Esophagus muscularis mucosa (tissue), 4 donors: ENCODE measurements around the gene ZFC3H1. TPM values are rescaled to one million over a fixed set of nuclear protein-coding genes. Genes with fewer than 3 reads are reported as not detected.

ENCODE experiments used
- DNase-seq: peaks from one replicate; pipeline ENCODE4 v3.0.0-alpha.2; 2017; ENCODE audit errors: extremely low spot score
- H3K27ac ChIP-seq, 4 donors: fragments of 200-600 bp; sonication (generic); replicated peaks in 1 of 4; 1 replicate in 3 of 4; 2 replicates in 1 of 4; pipeline ENCODE4 v1.5.1; 2016 to 2019; ENCODE audit warnings: mild to moderate bottlenecking in 1 of 4
- H3K27me3 ChIP-seq, 4 donors: fragments of 200-600 bp; sonication (generic); one replicate each; pipeline versions ENCODE4 v1.5.1 to v1.6.0; 2016 to 2019
- H3K36me3 ChIP-seq, 4 donors: fragments of 200-600 bp; sonication (generic); one replicate each; pipeline ENCODE4 v1.5.1; 2016 to 2019
- H3K4me1 ChIP-seq, 4 donors: fragments of 200-600 bp; sonication (generic); one replicate each; pipeline ENCODE4 v1.5.1; 2016 to 2019
- H3K4me3 ChIP-seq, 4 donors: fragments of 200-600 bp; sonication (generic); 1 replicate in 2 of 4; 2 replicates in 2 of 4; pipeline ENCODE4 v1.5.1; 2016 to 2019; ENCODE audit warnings: mild to moderate bottlenecking in 4 of 4, moderate library complexity in 1 of 4
- H3K9me3 ChIP-seq, 4 donors: fragments of 200-600 bp; sonication (generic); 1 replicate in 3 of 4; 2 replicates in 1 of 4; pipeline ENCODE4 v1.5.1; 2016 to 2019
- CTCF ChIP-seq, 3 experiments: fragments of 200-600 bp in 2 of 3; fragments of 450-650 bp in 1 of 3; sonication (generic) in 2 of 3; IDR thresholded peaks; one replicate each; pipeline ENCODE4 v1.5.1; 2017 to 2019; ENCODE audit warnings: antibody characterized with exemption in 3 of 3, mild to moderate bottlenecking in 2 of 3, moderate library complexity in 1 of 3
- EP300 ChIP-seq: sonication (generic); formaldehyde crosslinking; IDR thresholded peaks from one replicate; pipeline ENCODE4 v1.6.1; 2017; ENCODE audit warnings: antibody characterized with exemption
- POLR2A ChIP-seq: fragments of 450-650 bp; IDR thresholded peaks from one replicate; pipeline ENCODE4 v1.6.1; 2017; ENCODE audit warnings: antibody characterized with exemption, moderate library complexity, mild to moderate bottlenecking, low read depth
- POLR2AphosphoS5 ChIP-seq, 2 donors: sonication (generic); formaldehyde crosslinking; IDR thresholded peaks; one replicate each; pipeline ENCODE4 v1.6.1; 2017; ENCODE audit warnings: antibody characterized with exemption in 2 of 2
- WGBS: methylation state at CpG from one replicate; pipeline ENCODE4 v1.1.5; 2018; 5-methylcytosine and 5-hydroxymethylcytosine counted together
- intact Hi-C: fragments of 100-400 bp; cut with DNase I; formaldehyde crosslinking; loops from one replicate; pipeline ENCODE4 v1.15.1; 2023
- total RNA-seq, 4 donors: library from RNA; depleted of rRNA; stranded (reverse); fragments of >200 nt; gene quantifications; one replicate each; pipeline versions ENCODE4 v1.1.0 to v1.2.1, GENCODE V29; 2016

The ZFC3H1 gene
- total RNA-seq, 4 donors from 2014 or later = 19.4 to 44.0 (median 25.9) TPM

- no peaks in the 10 kb centered on the region for H3K4me1 ChIP-seq
- no peaks in the 10 kb centered on the region for H3K9me3 ChIP-seq
- 69% methylated on average over 4 of the region's 4 CpGs for WGBS
- no peak overlapping the region for H3K4me3 ChIP-seq
- DNase-seq = no peak
- intact Hi-C loops = no loop called here
- TF ChIP-seq POLR2AphosphoS5 (IDR thresholded peaks at IDR 0.05) = no peak
- TF ChIP-seq POLR2A = no peak
- TF ChIP-seq EP300 = no peak
- no peak for TF ChIP-seq CTCF (IDR thresholded peaks at IDR 0.05)
- H3K27me3 ChIP-seq = peaks cover 0 to 35% (median 2%) of the 10 kb centered on the region in 4 donors
- H3K27ac ChIP-seq = no peak overlapping the region
- H3K36me3 ChIP-seq = no peaks in the 10 kb centered on the region
Measured at GRCh38 chr12:71589478-71589881, 74.2 kb downstream of the ZFC3H1 start.

GRCh38 chr12:71587012-71587411, 76.6 kb downstream of the ZFC3H1 start:
- intact Hi-C loops = no loop called here
- DNase-seq = no peak
- Histone ChIP-seq H3K27me3 (peaks cover 0 to 12% (median 0%) of the 10 kb centered on the region in 4 donors), H3K27ac (no peak overlapping the region), H3K4me3 (no peak overlapping the region), H3K4me1 (no peaks in the 10 kb centered on the region), H3K9me3 (no peaks in the 10 kb centered on the region), H3K36me3 (no peaks in the 10 kb centered on the region)
- WGBS = 82% methylated on average over 2 of the region's 2 CpGs
- TF ChIP-seq POLR2AphosphoS5 (IDR thresholded peaks at IDR 0.05) (no peak), EP300 (no peak), POLR2A (no peak)

- intact Hi-C loops = no loop called here
- 30% methylated on average over 1 of the region's 1 CpG for WGBS
- Histone ChIP-seq H3K27me3 (no peaks in the 10 kb centered on the region), H3K9me3 (no peaks in the 10 kb centered on the region), H3K4me3 (no peak overlapping the region), H3K4me1 (no peaks in the 10 kb centered on the region), H3K36me3 (no peaks in the 10 kb centered on the region), H3K27ac (no peak overlapping the region)
- no peak for DNase-seq
- TF ChIP-seq EP300 (no peak), POLR2A (no peak), POLR2AphosphoS5 (IDR thresholded peaks at IDR 0.05) (no peak), CTCF (IDR thresholded peaks at IDR 0.05) (no peak)
Measured at GRCh38 chr12:71585218-71585617, 78.4 kb downstream of the ZFC3H1 start.

DNA sequence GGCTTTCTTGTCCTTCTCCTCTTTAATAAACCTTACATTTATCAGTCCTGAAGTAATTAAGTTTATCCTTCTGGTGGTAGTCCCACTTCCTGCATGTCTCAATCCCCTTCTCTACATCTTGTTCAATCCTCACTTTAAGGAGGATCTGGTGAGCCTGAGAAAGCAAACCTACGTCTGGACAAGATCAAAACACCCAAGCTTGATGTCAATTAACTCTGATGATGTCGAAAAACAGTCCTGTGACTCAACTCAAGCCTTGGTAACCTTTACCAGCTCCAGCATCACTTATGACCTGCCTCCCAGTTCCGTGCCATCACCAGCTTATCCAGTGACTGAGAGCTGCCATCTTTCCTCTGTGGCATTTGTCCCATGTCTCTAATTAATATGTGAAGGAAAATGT, 79.3 kb downstream of the ZFC3H1 start:
- intact Hi-C loops = no loop called here
- Histone ChIP-seq H3K27ac (no peak overlapping the region), H3K4me1 (no peaks in the 10 kb centered on the region), H3K27me3 (no peaks in the 10 kb centered on the region), H3K36me3 (no peaks in the 10 kb centered on the region), H3K4me3 (no peak overlapping the region), H3K9me3 (no peaks in the 10 kb centered on the region)
- no peak for DNase-seq
- whole genome bisulfite sequencing = 81% methylated on average over 3 of the region's 3 CpGs
- TF ChIP-seq EP300 (no peak), POLR2AphosphoS5 (IDR thresholded peaks at IDR 0.05) (no peak), CTCF (IDR thresholded peaks at IDR 0.05) (no peak), POLR2A (no peak)

DNA sequence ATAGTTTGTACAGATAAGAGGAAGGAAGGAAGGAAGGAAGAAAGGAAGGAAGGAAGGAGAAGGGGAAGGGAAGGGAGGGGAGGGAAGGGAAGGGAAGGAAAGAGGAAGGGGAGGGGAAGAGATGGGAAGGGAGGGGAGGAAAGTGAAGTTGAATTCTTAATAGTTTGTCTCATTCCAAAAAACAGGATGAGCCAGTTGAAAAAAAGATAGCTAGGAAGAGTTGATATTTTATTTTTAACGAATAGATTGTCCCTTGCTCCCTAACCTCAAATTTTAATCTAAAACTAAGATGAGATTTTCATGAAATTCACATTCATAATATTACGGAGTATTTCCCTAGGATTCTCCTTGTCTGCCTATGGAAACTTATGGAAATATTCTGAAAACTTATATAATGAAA, 80.7 kb downstream of the ZFC3H1 start:
- Histone ChIP-seq H3K36me3 (no peaks in the 10 kb centered on the region), H3K27me3 (no peaks in the 10 kb centered on the region), H3K4me1 (no peaks in the 10 kb centered on the region), H3K4me3 (no peak overlapping the region), H3K27ac (no peak overlapping the region), H3K9me3 (no peaks in the 10 kb centered on the region)
- 92% methylated on average over 2 of the region's 2 CpGs for WGBS
- intact Hi-C loops = no loop called here
- TF ChIP-seq POLR2AphosphoS5 (IDR thresholded peaks at IDR 0.05) = no peak
- TF ChIP-seq POLR2A = no peak
- no peak for TF ChIP-seq EP300
- no peak for TF ChIP-seq CTCF (IDR thresholded peaks at IDR 0.05)
- DNase-seq = no peak
